ENCODE data around the gene IMPG1. TPM values are rescaled to one million over a fixed set of nuclear protein-coding genes. Genes with fewer than 3 reads are reported as not detected.

The IMPG1 gene
- total RNA-seq, 1 experiment from 2014 or later: not detected

- DNase-seq (ENCODE audit: low read depth): no peak
These were observed 178.7 kb downstream of the IMPG1 start for GRCh38 chr6:75893776-75894152.

GRCh38 chr6:75893058-75893775, 179.2 kb downstream of the IMPG1 start:
- peak; percentile 82 for DNase-seq (ENCODE audit: low read depth)

DNA sequence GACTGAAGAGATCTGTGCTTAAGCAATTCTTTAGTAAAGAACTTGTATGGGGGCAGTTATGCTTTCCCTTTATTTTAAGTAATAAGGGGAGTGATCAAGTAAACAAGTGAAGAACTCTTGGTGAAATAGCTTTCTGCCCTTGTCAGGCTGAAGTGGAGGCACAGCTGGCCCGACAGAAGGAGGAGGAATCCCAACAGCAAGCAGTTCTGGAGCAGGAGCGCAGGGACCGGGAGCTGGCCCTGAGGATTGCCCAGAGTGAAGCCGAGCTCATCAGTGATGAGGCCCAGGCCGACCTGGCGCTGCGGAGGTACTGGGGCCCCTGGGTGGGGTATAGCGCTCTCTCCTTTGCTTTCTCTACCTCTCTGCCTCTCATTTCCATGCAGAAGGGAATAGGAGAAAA, 180.1 kb downstream of the IMPG1 start:
- DNase-seq (ENCODE audit: low read depth): no peak

DNA sequence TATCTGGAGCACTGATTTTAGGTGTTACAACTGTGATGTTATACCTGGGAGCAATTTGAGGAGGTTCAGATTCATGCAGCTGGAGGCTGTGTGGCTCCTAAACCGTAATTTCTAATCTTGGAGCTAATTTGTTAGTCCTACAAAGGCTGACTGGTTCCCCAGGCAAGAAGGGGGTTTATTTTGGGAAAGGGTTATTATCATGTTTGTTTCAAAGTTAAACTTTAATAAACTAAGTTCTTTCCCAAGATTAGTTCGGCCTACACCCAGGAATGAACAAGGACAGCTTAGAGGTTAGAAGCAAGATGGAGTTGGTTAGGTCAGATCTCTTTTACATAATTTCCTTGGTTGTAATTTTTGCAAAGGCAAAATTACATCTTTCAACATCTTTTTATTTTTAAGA, 187.6 kb downstream of the IMPG1 start:
- no peak for DNase-seq (ENCODE audit: low read depth)

DNA sequence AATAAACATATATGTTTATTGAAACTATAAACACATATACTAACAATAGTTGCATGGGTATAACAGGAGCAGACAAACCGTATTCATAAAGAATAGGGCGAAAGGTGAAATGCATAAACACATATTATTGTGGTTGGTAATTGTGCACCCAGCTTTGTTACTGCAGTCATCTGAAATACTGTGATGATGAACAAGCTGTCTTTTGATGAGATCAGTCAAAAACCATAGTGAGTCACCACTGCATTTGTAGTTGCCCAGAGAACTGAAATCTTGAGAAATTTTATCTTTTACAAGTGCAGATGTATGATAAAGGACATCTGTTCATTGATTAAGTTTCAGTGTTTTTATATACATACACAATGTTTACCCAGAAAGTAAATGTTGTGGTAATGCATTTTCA, 189.7 kb downstream of the IMPG1 start:
- DNase-seq (ENCODE audit: low read depth): peak; percentile 75

DNA sequence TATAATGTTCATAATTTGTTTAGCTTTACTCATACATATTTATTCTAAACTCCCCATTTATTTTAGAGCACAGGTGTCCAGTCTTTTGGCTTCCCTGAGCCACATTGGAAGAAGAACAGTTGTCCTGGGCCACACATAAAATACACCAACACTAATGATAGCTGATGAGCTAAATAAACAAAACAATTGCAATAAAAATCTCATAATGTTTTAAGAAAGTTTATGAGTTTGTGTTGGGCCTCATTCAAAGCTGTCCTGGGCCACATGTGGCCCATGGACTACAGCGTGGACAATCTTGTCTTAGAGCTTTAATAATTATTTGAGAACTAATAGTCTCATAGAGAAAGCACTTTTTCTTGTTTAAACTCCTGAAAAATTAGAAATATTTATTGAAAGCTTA, 192.2 kb downstream of the IMPG1 start:
- no peak for DNase-seq (ENCODE audit: low read depth)

- DNase-seq (ENCODE audit: low read depth): no peak
These were observed 196.3 kb downstream of the IMPG1 start for GRCh38 chr6:75876152-75876551.

DNA sequence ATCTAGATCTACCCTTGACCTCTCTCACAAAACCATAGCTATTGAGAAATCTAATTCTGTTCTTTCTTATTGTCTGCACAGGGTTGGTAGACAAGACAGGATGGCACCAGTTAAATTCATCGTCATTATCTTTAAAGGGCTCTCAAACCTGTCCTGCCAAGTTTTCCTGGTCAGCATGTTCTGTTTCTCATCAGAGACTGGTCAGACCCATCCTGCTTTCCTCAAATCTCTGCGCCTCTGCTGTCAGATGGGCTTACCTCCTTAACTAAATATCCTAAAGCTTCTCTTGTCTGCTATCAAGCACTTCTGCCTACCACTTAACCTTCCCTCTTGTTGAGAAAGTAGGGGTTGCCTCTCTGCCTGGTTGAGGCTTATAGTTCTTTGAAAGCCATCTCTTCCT, 198.2 kb downstream of the IMPG1 start:
- DNase-seq (ENCODE audit: low read depth): no peak
